GM18505 (cell line): ENCODE results near the gene RTN1.
"Not testable (repeated sequence)": the region's sequence is repeated elsewhere in the genome, so short reads cannot be mapped to it uniquely, and the experiment has no call there.

Experiments
- ATAC-seq: cut with Tn5 transposase; IDR thresholded peaks from one replicate; pipeline ENCODE4 v1.9.1; 2021; ENCODE audit not compliant: unreplicated experiment
- POLR2A ChIP-seq: IDR thresholded peaks from 4 replicates; pipeline ENCODE4 v1.6.1; 2011; ENCODE audit warnings: borderline replicate concordance; ENCODE audit not compliant: insufficient read depth, insufficient read length; ENCODE audit errors: extremely low read depth

Gene RTN1

DNA sequence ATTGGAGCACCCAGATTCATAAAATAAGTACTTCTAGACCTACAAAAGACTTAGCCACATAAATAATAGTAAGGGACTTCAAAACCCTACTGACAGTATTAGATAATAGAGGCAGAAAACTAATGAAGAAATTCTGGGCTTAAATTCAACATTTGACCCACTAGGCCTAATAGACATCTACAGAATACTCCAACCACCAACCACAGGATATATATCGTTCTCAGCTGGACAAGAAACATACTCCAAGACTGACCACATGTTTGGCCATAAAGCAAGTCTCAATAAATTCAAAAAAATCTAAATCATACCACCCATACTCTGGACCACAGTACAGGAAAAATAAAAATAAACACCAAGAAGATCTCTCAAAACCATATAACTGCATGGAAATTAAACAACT, 180.2 kb downstream of the RTN1 start:
- no peak for ATAC-seq
- no peak for TF ChIP-seq POLR2A

GRCh38 chr14:59688224-59689170, 182.1 kb downstream of the RTN1 start:
- peak; percentile 98 for ATAC-seq
- no peak for TF ChIP-seq POLR2A

DNA sequence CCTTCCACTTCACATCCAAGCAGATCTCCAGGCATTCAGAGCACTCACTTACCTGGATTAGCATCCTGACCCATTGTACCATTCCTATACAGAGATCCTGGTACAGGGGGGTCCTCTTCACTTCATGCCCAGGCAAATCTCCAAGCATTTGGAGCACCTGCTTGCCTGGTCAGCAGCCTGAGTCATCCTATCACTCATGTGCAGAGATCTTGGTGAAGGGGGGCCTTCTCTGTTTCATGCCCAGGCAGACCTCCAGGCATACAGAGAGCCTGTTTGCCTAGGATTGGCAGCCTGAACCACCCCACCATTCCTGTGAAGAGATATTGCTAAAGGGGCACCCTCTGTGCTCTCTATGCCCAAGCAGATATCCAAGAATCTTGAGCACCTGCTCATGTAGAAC, 182.9 kb downstream of the RTN1 start:
- ATAC-seq = no peak
- TF ChIP-seq POLR2A = no peak

- ATAC-seq = no peak
- no peak for TF ChIP-seq POLR2A
Observed at GRCh38 chr14:59679872-59680271, 190.7 kb downstream of the RTN1 start.

GRCh38 chr14:59678352-59678751, 192.2 kb downstream of the RTN1 start:
- TF ChIP-seq POLR2A = no peak
- ATAC-seq = no peak

- no peak for ATAC-seq
- no peak for TF ChIP-seq POLR2A
Observed at GRCh38 chr14:59677771-59678231, 192.8 kb downstream of the RTN1 start.

DNA sequence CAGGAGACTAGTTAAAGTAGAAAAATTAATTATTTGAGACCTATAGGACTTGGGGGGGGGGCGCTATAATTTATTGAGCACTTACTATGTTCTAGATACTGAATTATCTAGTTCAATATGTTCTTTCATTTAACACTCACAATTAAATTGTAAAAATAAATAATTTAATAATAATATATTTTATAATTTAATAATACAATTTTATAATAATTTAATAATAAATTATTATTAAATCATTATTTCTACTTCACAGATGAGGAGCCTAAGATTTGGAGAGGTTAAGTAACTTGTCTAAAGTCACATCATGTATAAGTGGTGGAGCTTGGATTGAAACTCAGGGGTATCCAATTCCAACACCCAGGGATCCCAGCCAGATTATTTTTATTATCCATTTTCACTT, 195.2 kb downstream of the RTN1 start:
- no peak for TF ChIP-seq POLR2A
- ATAC-seq = no peak

- ATAC-seq = no peak
Observed at GRCh38 chr14:59664741-59665140, 205.8 kb downstream of the RTN1 start.

GRCh38 chr14:59657769-59658168, 212.8 kb downstream of the RTN1 start:
- no peak for TF ChIP-seq POLR2A
- no peak for ATAC-seq

More at GRCh38 chr14:59664741-59665140, 205.8 kb downstream of the RTN1 start:
- no peak for TF ChIP-seq POLR2A

DNA sequence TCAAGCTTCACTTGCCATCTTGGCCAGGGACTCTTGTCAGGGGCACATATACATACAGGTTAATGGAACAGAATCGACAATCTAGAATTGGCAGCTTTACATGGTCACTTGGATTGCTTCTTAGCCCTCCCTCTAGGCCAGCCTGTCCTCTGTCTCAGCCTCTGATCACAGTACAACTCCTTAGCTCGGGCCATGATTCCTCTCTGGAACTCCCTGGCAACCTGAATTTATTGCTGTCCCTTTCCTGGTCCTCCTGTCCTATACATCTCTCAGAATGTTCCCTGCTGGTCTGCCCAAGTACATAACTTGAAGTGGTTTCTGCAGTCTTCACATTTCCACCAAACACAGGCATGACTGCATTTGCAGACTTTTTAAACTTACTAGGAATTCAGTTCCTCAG, 214.1 kb downstream of the RTN1 start:
- no peak for TF ChIP-seq POLR2A
- no peak for ATAC-seq

DNA sequence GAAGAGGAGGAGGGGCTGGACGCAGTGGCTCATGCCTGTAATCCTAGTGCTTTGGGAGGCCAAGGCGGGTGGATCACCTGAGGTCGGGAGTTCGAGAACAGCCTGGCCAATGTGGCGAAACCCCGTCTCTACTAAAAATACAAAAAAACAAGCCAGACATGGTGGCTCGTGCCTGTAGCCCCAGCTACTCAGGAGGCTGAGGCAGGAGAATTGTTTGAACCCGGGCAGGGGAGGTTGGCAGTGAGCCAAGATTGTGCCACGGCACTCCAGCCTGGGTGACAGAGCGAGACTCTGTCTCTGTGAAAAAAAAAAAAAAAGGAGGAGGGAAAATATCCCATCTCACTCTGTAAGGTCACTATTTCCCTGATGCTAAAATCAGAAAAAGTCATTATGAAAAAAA, 216.4 kb downstream of the RTN1 start:
- not testable (repeated sequence) for ATAC-seq

DNA sequence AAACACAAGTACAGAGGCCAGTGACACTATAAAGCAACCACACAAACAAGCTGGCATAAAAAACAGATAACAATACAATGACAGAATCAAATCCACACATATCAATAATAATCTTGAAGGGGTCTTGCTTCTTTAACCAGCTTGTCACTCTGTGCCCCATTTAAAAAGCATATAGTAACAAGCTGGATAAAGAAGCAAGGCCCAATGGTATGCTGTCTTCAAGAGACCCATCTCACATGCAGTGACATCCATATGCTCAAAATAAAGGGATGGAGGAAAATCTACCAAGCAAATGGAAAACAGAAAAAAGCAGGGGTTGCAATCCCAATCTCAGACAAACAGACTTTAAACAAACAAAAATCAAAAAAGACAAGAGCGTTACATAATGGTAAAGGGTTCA, 223.7 kb downstream of the RTN1 start:
- not testable (repeated sequence) for ATAC-seq

- peak; percentile 59 for ATAC-seq
- no peak for TF ChIP-seq POLR2A
Observed at GRCh38 chr14:59638885-59639284, 231.7 kb downstream of the RTN1 start.

- ATAC-seq = no peak
Observed at GRCh38 chr14:59634617-59635016, 236.0 kb downstream of the RTN1 start.

More at GRCh38 chr14:59634617-59635016, 236.0 kb downstream of the RTN1 start:
- TF ChIP-seq POLR2A = no peak
